ENCODE results near the gene SCN4B. TPM values are rescaled to one million over a fixed set of nuclear protein-coding genes. Genes with fewer than 3 reads are reported as not detected.

The SCN4B gene
- total and polyA plus RNA-seq, 2 of the 8 experiments (the other 6 are each of a cell fraction or from before 2014, with no cell fraction given): 2.8 to 4.9 TPM

DNA sequence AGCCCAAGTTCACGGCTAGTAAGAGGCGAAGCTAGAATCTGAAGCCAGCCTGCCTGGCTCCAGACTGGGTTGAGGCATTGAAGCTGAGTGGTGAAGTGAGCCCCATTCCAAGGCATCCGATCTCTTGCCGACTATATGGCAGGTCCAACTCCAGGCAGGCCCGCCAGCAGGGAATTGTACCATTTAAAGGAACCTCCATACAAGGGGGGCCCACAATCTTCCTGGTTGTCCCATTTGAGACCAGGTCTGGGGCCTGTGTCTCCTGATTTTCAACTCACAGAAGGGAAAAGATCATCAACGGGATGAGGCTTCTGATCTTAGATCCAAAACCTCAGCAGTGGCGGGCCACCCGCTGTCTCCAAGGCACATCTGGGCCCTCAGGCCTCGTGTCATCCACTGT, 19.7 kb upstream of the SCN4B start:
- H3K4me1 ChIP-seq (replicated peaks in 1 of 4; ENCODE audit: control insufficient read depth in 3 of 4, insufficient read depth in 4 of 4, low read length in 3 of 4): peaks cover 0 to 27% (median 15%) of the 10 kb centered on the region in 4 experiments
- H3K9me3 ChIP-seq (ENCODE audit: insufficient read depth in 2 of 2, low read depth in 1 of 2, low read length in 1 of 2): no peaks in the 10 kb centered on the region
- no peak overlapping the region for H3K23ac ChIP-seq (ENCODE audit: insufficient read length)
- no peak overlapping the region for H3K14ac ChIP-seq (ENCODE audit: insufficient read length)
- no peak overlapping the region for H2BK15ac ChIP-seq (ENCODE audit: low read length)
- H3K9ac ChIP-seq (replicated peaks in 1 of 4; ENCODE audit: extremely low read depth in 1 of 4, low read depth in 3 of 4, low read length in 3 of 4): no peak overlapping the region
- H4K5ac ChIP-seq (ENCODE audit: insufficient read length, low read depth, low read length): no peak overlapping the region
- H3K23me2 ChIP-seq (ENCODE audit: low read depth, low read length): peaks cover 10% of the 10 kb centered on the region
- no peak overlapping the region for H3K4me3 ChIP-seq (ENCODE audit: extremely low read depth in 1 of 4, insufficient read depth in 2 of 4, low read depth in 3 of 4, low read length in 4 of 4)
- H2BK20ac ChIP-seq (ENCODE audit: low read length): 0 out of 2 replicates have a peak overlapping the region, but pooled peaks have one; percentile 61
- H3K4me2 ChIP-seq (ENCODE audit: insufficient read depth in 1 of 2, low read depth in 2 of 2, low read length in 2 of 2): no peak overlapping the region
- H3K18ac ChIP-seq (ENCODE audit: extremely low read depth, low read length): no peak overlapping the region
- H3K79me1 ChIP-seq (ENCODE audit: low read depth, low read length): no peaks in the 10 kb centered on the region
- H4K20me1 ChIP-seq (replicated peaks in 1 of 2; ENCODE audit: control insufficient read depth in 1 of 2, insufficient read depth in 2 of 2, low read length in 2 of 2): no peaks in the 10 kb centered on the region
- no peaks in the 10 kb centered on the region for H3K36me3 ChIP-seq (ENCODE audit: control insufficient read depth in 2 of 4, insufficient read depth in 4 of 4, low read length in 3 of 4)
- CTCF ChIA-PET (ENCODE audit: partially characterized antibody): interaction anchor here (0.6 to 8.7 kb wide), 40 partner anchors 9 to 364 kb away, joined by 3 to 245 read pairs (median 5); partner anchors contain the start of genes MPZL2, MPZL3, SCN4B and TMPRSS4
- H2BK120ac ChIP-seq (replicated peaks; ENCODE audit: low read depth, low read length): no peak overlapping the region
- H2BK12ac ChIP-seq (ENCODE audit: low read depth, low read length): 0 out of 2 replicates have a peak overlapping the region, but pooled peaks have one; percentile 71
- peaks cover 6 to 83% (median 66%) of the 10 kb centered on the region in 4 experiments for H3K27me3 ChIP-seq (replicated peaks in 1 of 4; ENCODE audit: control insufficient read depth in 3 of 4, extremely low read depth in 1 of 4, insufficient read depth in 3 of 4, low read length in 3 of 4)
- TF ChIP-seq JUN (IDR thresholded peaks at IDR 0.05; ENCODE audit: low read depth, low read length) (no peak), CHD2 (IDR thresholded peaks at IDR 0.05; ENCODE audit: low read length) (no peak), SIRT6 (IDR thresholded peaks at IDR 0.05; ENCODE audit: low read length) (no peak), NRF1 (IDR thresholded peaks at IDR 0.05; ENCODE audit: low read depth, low read length) (no peak)
- no peak overlapping the region for H4K91ac ChIP-seq (replicated peaks; ENCODE audit: insufficient read length, low read length)
- H3K4ac ChIP-seq (replicated peaks; ENCODE audit: insufficient read length, low read depth, low read length): no peak overlapping the region
- H3K56ac ChIP-seq (replicated peaks; ENCODE audit: insufficient read length, low read depth, low read length): no peak overlapping the region
- H3K27ac ChIP-seq (ENCODE audit: low read depth, low read length): no peak overlapping the region
- DNase-seq (ENCODE audit: low read depth in 1 of 2, low spot score in 2 of 2) (no peak), FAIRE-seq (no peak)
- H2BK5ac ChIP-seq (ENCODE audit: low read depth, low read length): no peak overlapping the region
- no peak overlapping the region; the same call in 1 of the 2 replicates for H2AFZ ChIP-seq (ENCODE audit: low read length)
- no peak overlapping the region for H4K8ac ChIP-seq (ENCODE audit: extremely low read depth, insufficient read depth, low read length)
- H3K79me2 ChIP-seq (ENCODE audit: control insufficient read depth in 1 of 2, insufficient read depth in 2 of 2, low read length in 2 of 2): no peaks in the 10 kb centered on the region
- H2AK5ac ChIP-seq (ENCODE audit: low read depth, low read length): no peak overlapping the region
- POLR2A ChIA-PET (ENCODE audit: partially characterized antibody): interaction anchor here (1.1 to 2.8 kb wide), 5 partner anchors 8 to 263 kb away, joined by 3 to 16 read pairs (median 4); partner anchors contain the start of genes KMT2A and SCN4B
- 91% methylated on average over 9 of the region's 9 CpGs; no CpG with 5 or more reads in 1 of the 2 experiments for WGBS, 2 experiments (ENCODE audit: extremely low coverage in 1 of 2, insufficient coverage in 1 of 2, insufficient read length in 1 of 2, insufficient replicate concordance in 2 of 2, low coverage in 1 of 2, low lambda C conversion rate in 2 of 2, missing lambda C conversion rate in 1 of 2)

All from H1 (cell line).